HG02938 (cell line): ENCODE data around the gene PRKN.

Experiments used
- ATAC-seq: cut with Tn5 transposase; IDR thresholded peaks from one replicate; pipeline ENCODE4 v1.9.1; 2021; ENCODE audit warnings: mild to moderate bottlenecking, moderate library complexity; ENCODE audit not compliant: unreplicated experiment

PRKN gene

GRCh38 chr6:161414180-161414579, 1313.4 kb downstream of the PRKN start:
- no peak for ATAC-seq

DNA sequence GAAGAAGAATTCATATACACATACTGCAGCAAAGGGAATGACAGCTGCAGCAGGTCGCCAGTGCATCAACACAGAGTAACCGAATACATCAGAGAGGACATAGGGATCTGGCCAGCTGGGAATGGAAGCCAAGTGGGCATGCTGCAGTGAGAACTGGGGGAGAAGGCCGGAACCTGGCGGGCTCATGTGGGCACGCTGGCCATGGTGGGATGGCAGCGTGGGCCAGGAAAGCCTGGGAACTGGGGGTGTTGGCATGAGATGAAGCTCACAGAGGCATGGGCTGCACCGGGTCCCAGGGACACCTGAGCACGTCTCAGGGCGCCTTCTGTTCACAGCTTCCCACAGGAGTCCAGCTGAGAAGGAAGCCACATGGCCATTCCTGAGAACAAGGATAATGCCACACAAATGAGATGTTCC, 1314.2 kb downstream of the PRKN start:
- no peak for ATAC-seq

DNA sequence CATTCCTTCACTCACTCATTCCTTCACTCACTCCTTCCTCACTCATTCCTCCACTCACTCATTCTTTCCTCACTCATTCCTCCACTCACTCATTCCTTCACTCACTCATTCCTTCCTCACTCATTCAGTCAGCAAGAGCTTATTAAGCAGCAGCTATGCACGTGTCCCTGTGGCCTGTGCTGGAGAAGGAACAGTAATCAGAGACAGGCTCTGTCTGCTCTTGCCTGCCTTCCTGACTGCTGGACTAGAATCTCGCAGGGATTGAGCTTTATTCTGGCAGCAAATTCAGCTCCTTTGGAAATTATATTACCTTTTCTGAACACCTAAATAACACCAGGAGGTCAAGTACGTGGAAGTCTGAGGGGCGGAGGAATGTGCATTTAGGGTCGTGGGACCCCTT, 1314.8 kb downstream of the PRKN start:
- no peak for ATAC-seq

DNA sequence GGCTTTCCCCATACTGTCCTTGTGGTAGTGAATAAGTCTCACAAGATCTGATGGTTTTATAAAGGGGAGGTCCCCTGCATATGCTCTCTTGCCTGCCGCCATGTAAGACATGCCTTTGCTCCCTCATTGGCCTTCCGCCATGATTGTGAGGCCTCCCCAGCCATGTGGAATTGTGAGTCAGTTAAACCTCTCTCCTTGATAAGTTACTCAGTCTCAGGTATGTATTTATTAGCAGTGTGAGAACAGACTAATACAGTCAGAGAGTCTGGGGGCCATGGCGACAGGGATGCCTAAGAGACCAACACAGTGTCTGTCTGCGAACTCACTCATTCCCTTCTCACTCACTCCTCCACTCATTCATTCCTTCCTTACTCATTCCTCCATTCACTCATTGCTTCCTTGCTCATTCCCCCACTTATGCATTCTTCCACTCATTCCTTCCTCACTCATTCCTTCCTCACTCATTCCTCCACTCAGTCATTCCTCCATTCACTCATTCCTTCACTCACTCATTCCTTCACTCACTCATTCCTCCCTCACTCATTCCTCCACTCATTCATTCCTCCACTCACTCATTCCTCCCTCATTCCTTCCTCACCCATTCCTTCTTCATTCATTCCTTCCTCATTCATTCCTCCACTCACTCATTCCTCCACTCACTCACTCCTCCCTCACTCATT, 1316.2 kb downstream of the PRKN start:
- no peak for ATAC-seq

DNA sequence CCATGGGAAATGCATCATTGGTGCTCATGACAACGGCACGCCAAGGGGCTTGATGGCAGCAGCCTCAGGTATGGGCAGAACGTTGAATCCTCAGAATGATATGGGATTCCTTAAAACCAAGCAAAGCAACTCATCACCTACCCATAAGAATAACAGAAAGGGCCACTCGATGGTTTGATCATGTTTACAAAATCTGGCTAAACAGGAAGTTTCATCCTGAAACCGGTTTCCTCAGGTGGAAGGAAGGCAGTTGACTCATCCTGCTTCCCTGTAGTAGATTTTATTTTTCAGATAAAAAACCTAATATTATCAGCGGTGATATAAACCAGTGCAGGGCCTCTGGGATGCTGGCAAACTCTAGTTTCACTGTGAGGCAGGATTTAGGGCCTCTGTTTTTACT, 1316.8 kb downstream of the PRKN start:
- ATAC-seq: no peak

DNA sequence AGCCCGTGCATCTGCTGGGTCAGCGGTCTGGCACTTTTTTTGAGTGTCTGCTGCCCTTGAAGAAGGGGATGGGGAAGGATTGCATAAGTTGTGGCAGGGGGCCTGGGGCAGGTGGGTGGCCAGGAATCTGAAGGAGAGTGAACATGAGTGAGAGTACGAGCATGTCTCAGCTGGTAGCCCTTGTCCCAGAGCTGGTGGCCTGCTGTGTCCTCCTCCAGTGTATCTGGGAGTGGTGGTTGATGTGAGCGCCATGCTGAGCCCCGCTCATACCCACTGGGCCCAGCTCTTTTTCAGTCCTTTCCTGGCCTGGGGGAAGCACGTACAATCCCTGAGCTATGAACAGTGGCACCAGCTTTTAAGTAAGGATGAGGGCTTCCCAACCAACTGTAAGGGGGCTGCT, 1317.5 kb downstream of the PRKN start:
- no peak for ATAC-seq

DNA sequence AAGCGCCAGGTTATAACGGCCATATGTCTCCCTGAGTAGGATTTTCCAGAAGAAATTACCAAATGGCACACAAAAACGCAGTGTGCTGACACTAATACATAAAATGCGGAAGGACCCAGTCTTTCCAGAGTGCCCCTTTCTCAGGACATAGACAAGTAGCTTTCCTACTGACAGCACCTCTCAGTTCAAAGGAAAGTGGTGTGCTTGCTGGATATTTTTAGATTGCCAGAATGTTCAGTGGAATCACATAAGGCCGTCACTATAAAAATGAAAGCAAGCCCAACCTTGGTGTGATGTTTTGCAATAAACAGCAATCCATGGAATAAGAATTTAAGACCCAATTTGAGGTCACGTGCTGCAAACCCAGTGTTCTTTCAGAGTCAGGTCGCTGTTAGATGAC, 1318.2 kb downstream of the PRKN start:
- no peak for ATAC-seq

DNA sequence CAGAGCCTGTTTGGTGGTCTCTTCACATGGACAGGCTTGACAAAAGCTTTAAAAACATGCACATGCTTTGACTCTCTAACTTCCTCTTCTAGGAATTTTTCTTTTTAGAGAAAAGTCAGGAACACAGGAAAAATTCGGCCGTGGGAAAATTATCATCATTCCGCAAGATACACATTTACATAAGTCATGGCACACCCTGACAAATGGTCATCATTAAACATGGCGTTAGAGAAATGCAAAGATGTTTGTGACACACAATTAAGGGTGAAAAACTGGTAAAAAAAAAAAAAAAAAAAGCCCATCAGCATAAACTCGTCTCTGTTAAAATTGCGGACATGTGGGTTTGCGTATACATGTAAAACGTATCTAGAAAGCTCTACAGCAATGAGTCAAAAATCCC, 1319.5 kb downstream of the PRKN start:
- ATAC-seq: no peak

DNA sequence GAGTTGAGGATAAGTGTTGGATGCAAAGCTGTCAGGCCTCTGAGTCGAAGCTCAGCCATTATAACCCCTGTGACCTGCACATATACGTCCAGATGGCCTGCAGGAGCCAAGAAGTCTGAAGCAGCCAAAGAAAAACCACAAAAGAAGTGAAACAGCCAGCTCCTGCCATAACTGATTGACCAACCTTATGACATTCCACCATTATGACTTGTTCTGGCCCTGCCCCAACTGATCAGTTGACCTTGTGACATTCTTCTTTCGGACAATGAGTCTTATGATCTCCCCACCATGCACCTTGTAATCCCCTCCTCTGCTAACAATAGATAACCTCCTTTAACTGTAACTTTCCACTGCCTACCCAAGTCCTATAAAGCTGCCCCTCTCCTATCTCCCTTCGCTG, 1320.0 kb downstream of the PRKN start:
- no peak for ATAC-seq

GRCh38 chr6:161407115-161407514, 1320.5 kb downstream of the PRKN start:
- ATAC-seq: no peak

- ATAC-seq: no peak
These were observed 1320.9 kb downstream of the PRKN start for GRCh38 chr6:161406646-161407045.

DNA sequence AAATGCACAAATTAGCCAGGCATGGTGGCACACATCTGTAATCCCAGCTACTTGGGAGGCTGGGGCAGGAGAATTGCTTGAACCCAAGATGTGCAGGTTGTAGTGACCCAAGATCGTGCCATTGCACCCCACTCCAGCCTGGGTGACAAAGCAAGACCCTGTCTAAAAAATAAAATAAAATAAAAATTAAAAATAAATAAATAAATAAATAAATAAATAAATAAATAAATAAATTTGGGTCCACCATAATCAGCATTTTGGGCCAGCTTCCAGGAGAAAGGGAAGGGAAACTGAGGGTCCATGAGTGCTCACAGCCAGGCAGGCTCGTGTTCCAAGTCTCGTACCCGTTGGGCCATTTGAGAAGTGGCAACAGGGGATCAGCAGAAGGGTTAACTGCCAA, 1322.1 kb downstream of the PRKN start:
- no peak for ATAC-seq

- ATAC-seq: no peak
These were observed 1323.8 kb downstream of the PRKN start for GRCh38 chr6:161403717-161404116.

- no peak for ATAC-seq
These were observed 1325.8 kb downstream of the PRKN start for GRCh38 chr6:161401587-161402309.

DNA sequence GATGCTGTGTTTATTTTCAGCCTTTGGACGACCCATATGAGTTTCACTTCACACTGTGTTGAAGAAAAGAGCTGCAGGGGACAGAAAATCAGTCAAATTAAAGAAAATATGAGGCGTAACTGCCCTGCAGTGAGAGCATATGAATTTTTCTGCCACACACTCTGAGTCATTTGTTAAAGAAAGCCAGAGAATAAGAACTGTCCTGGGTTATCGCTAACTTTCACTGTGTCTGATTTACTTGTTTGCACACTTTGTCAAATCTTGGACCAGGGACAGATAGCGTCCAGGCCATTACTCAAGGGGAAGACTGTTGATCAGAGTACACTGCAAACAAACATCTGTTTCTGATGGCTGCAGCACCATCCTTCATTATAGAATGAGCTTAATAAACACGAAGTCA, 1326.9 kb downstream of the PRKN start:
- no peak for ATAC-seq

DNA sequence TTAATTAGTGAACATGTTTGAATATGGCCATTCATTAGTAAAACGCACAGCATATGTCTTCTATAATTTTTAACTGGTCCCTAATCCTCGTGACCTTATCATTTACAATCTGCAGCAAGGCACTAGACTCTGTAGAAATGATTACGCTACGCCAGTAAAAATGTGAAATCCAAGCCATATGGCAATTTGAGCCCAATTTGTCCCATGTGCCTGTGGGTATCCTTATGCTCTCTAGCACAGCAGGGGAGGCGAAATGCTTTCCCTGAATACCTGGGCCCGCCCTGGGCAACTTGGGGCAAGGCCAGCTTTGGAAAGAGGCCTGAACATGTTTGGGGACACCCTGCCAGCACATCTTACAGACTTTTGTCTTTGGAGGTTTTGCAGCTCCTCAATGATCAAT, 1331.0 kb downstream of the PRKN start:
- no peak for ATAC-seq

DNA sequence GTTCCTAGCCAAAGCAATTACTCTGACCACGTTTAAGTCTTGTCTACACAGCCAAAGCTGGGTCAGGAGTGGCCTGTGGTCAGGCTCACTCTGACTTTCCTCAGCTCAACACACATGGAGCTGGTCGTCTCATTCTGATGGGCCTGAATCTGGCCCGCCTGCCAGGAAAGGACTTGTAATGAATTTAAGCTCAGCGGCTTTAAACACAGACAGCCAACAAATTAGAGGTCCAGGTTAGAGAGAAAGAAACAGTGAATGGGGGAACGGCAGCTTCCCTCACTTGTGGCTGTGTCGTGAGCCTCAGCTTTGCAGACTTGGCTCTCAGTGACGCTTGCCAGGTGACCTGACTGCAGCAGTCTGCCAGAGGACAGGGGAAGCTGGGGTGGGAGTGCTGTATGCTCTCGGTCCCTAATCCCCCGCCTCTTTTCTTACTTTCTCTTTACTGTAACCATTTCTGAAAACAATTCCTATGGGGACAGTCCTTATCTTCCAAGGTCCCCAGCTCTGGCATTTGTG, 1331.8 kb downstream of the PRKN start:
- ATAC-seq: no peak

DNA sequence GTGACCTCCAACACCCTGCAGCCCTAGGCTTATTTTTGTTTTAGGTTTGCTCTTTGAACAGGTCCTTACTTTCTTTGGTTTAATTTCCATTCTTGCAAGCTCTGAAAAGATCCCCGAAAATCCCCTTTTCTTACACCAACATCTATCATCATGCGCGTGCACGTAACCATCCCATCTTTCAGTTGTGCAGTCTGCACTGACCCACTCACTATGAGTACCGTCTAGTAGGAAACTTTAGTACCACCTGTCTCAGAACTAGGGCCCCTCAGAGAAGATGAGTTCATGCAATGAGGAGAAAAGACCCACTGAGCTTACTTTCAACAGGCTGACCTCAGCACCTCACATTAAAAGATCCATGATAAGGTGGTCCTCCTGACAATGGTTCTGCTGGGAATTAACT, 1333.1 kb downstream of the PRKN start:
- ATAC-seq: no peak

DNA sequence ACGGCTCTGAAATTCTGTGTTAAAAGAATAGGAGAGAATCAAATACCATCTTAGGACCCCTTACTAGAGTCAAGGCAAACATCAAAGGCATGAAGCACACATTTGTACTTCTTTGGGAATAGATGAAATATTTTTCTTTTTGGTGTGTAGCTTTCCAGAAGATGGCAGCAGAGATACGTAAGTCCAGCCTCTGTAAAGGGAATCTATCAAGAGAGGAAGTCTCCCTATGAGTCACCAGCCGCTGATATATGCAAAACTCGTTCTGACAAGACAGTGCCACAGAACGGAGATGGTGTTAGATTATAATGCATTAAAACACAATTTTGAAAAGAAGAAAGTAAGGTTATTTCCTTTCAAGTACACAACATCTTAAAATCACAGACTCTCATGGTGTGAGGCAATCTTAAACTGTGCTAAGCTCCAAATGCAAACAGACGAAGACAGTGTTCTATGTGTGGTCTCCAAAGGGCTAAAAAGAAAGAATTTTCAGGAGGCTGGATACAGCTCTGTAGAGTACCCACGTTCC, 1333.7 kb downstream of the PRKN start:
- ATAC-seq: peak; percentile 100

DNA sequence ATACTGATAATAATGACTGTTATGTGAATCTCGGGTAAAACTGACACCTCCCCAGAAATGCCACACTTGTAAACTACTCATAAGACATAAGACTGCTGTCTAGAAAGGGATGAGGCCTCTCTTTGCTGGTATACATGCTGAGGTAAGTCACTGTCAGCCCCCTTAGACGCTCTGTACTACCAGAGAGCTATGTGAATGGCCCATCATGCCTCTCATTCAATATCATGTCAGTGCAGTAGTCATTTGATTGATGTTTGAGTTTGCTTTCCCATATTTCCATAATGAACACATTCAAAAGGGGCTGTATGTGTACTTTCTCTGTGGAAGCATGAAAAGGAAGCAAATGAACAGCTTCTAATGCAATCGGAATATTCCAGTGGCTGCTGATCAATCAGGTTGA, 1334.3 kb downstream of the PRKN start:
- ATAC-seq: no peak

DNA sequence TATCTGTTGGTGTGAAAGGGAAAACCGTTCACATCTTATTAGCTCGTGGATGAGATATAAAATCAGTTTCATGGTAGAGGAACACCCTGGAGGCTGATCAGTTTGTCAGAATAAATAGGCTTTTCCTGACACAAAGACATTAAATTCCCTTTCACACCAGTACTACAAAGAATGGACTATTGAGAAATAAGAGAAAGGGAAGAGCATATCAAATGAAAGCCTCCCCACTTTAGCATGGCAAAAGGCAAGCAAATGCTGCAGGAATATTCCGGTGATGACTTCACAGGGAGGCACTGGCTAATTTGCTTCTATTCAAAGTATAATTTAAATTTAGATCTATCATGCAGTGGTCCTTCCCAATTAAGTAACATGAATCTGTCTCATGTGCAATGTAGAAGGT, 1337.8 kb downstream of the PRKN start:
- no peak for ATAC-seq

GRCh38 chr6:161383951-161384350, 1343.6 kb downstream of the PRKN start:
- no peak for ATAC-seq
